GM18867 (cell line): ENCODE measurements around the gene IQSEC2.

Experiments
- ATAC-seq: cut with Tn5 transposase; IDR thresholded peaks from one replicate; pipeline ENCODE4 v1.9.1; 2021; ENCODE audit warnings: mild to moderate bottlenecking, moderate library complexity; ENCODE audit not compliant: unreplicated experiment

Gene IQSEC2

GRCh38 chrX:53272808-53273337 lies 8.5 kb downstream of the IQSEC2 start:
- no peak for ATAC-seq

- ATAC-seq, result no peak
Measured at GRCh38 chrX:53269536-53270107, 11.8 kb downstream of the IQSEC2 start.

GRCh38 chrX:53268173-53268572 lies 13.2 kb downstream of the IQSEC2 start:
- ATAC-seq, result no peak

GRCh38 chrX:53266914-53267313 lies 14.5 kb downstream of the IQSEC2 start:
- ATAC-seq, result no peak

GRCh38 chrX:53265771-53266574 lies 15.4 kb downstream of the IQSEC2 start:
- ATAC-seq, result no peak

- no peak for ATAC-seq
Measured at GRCh38 chrX:53263597-53264094, 17.7 kb downstream of the IQSEC2 start.

- no peak for ATAC-seq
Measured at GRCh38 chrX:53262918-53263394, 18.4 kb downstream of the IQSEC2 start.

GRCh38 chrX:53262189-53262917 lies 19.0 kb downstream of the IQSEC2 start:
- no peak for ATAC-seq

GRCh38 chrX:53261355-53261972 lies 19.9 kb downstream of the IQSEC2 start:
- no peak for ATAC-seq

- ATAC-seq, result no peak
Measured at GRCh38 chrX:53260836-53261235, 20.5 kb downstream of the IQSEC2 start.

GRCh38 chrX:53257670-53258423 lies 23.5 kb downstream of the IQSEC2 start:
- ATAC-seq, result no peak

- ATAC-seq, result no peak
Measured at GRCh38 chrX:53257166-53257565, 24.2 kb downstream of the IQSEC2 start.

- ATAC-seq, result no peak
Measured at GRCh38 chrX:53256446-53257041, 24.8 kb downstream of the IQSEC2 start.

- no peak for ATAC-seq
Measured at GRCh38 chrX:53255738-53256191, 25.6 kb downstream of the IQSEC2 start.

- no peak for ATAC-seq
Measured at GRCh38 chrX:53254570-53255461, 26.6 kb downstream of the IQSEC2 start.

GRCh38 chrX:53253293-53254020 lies 27.9 kb downstream of the IQSEC2 start:
- ATAC-seq, result no peak

- no peak for ATAC-seq
Measured at GRCh38 chrX:53251307-53251706, 30.1 kb downstream of the IQSEC2 start.

GRCh38 chrX:53250556-53250955 lies 30.8 kb downstream of the IQSEC2 start:
- ATAC-seq, result no peak
